Measurements from ENCODE around the gene HNRNPA1. TPM values are rescaled to one million over a fixed set of nuclear protein-coding genes. Genes with fewer than 3 reads are reported as not detected.

HNRNPA1 gene
- total RNA-seq, 1 experiment from 2014 or later = 3,193 TPM

GRCh38 chr12:54333420-54334034 lies 53.0 kb downstream of the HNRNPA1 start:
- H3K56ac ChIP-seq (ENCODE audit: insufficient read length, low read depth, low read length) = no peak overlapping the region
- TF ChIP-seq CTCF (conservative IDR thresholded peaks at IDR 0.05) = no peak
- no peak overlapping the region for H3K9ac ChIP-seq (ENCODE audit: extremely low read depth, insufficient read length, low read length)
- no peak overlapping the region for H3K27ac ChIP-seq (ENCODE audit: insufficient read length, low read depth, low read length)
- WGBS (ENCODE audit: extremely low coverage, insufficient read length, low lambda C conversion rate) = no CpG with 5 or more reads among the region's 4 CpGs
- H3K79me1 ChIP-seq (ENCODE audit: insufficient read depth, low read depth, low read length, poor library complexity, severe bottlenecking) = no peaks in the 10 kb centered on the region
- H3K79me2 ChIP-seq (ENCODE audit: insufficient read depth, low read length) = no peaks in the 10 kb centered on the region; the same call in 1 of the 2 replicates
- no peaks in the 10 kb centered on the region; the same call in 1 of the 2 replicates for H3K27me3 ChIP-seq (ENCODE audit: insufficient read depth, low read length)
- H3K4ac ChIP-seq (ENCODE audit: low read depth, low read length) = no peak overlapping the region
- H3K4me1 Mint-ChIP-seq = peaks cover 18 to 21% of the 10 kb centered on the region in 2 experiments
- H3K36me3 Mint-ChIP-seq (ENCODE audit: insufficient read depth in 1 of 3, low read depth in 3 of 3) = peaks cover 0 to 2% (median 0%) of the 10 kb centered on the region in 3 experiments; a peak in 2 of 7 replicates
- no peak overlapping the region for H4K5ac ChIP-seq (ENCODE audit: insufficient read length, low read depth, low read length)
- no peak overlapping the region for H3K27ac Mint-ChIP-seq
- no peak overlapping the region for H2BK15ac ChIP-seq (ENCODE audit: low read depth, low read length)
- no peak overlapping the region for H3K18ac ChIP-seq (ENCODE audit: insufficient read length, low read depth, low read length)
- H4K91ac ChIP-seq (ENCODE audit: insufficient read length, low read depth, low read length) = no peak overlapping the region
- no peak overlapping the region for H3K23ac ChIP-seq (ENCODE audit: insufficient read length, low read depth, low read length)
- H4K20me1 ChIP-seq (ENCODE audit: control insufficient read depth, insufficient read depth, insufficient read length) = no peaks in the 10 kb centered on the region
- H3K27me3 Mint-ChIP-seq (ENCODE audit: low read depth) = no peaks in the 10 kb centered on the region
- H3K14ac ChIP-seq (ENCODE audit: insufficient read depth, low read length) = no peak overlapping the region
- no peak overlapping the region for H2BK120ac ChIP-seq (ENCODE audit: low read depth, low read length, poor library complexity, severe bottlenecking)
- H2AK5ac ChIP-seq (ENCODE audit: insufficient read length, low read length) = no peak overlapping the region
- H2BK20ac ChIP-seq (ENCODE audit: low read depth, low read length, poor library complexity, severe bottlenecking) = no peak overlapping the region
- no peaks in the 10 kb centered on the region for H3K4me1 ChIP-seq (ENCODE audit: insufficient read depth, low read length)
- H3K23me2 ChIP-seq (ENCODE audit: insufficient read length, low read depth, low read length, poor library complexity, severe bottlenecking) = no peaks in the 10 kb centered on the region
- H3K4me2 ChIP-seq (ENCODE audit: insufficient read depth, insufficient read length, low read length) = no peak overlapping the region
- no peak overlapping the region for H4K8ac ChIP-seq (replicated peaks; ENCODE audit: insufficient read length, low read depth, low read length)
- no peak overlapping the region for H2BK5ac ChIP-seq (ENCODE audit: insufficient read length, low read length)
- no peak overlapping the region for H2AFZ ChIP-seq (ENCODE audit: low read length)
- H3K4me3 Mint-ChIP-seq = no peak overlapping the region
- no peaks in the 10 kb centered on the region for H3K9me3 Mint-ChIP-seq
- DNase-seq = no peak
- no peak overlapping the region for H2BK12ac ChIP-seq (ENCODE audit: insufficient read length, low read depth, low read length)
- H3K9me3 ChIP-seq (ENCODE audit: control insufficient read depth, low read depth, low read length) = no peaks in the 10 kb centered on the region
- no peak overlapping the region for H3T11ph ChIP-seq (ENCODE audit: low read length)

Other genes with a start within 250 kb of the HNRNPA1 start
- gene HOXC5, start 247.7 kb upstream of the HNRNPA1 start, total RNA-seq (2021) = not detected in 2 replicates
- gene HOXC4, start 226.9 kb upstream of the HNRNPA1 start, total RNA-seq (2021) = not detected in 2 replicates
- 21.7 and 23.0 TPM in 2 replicates for gene SMUG1, start 91.7 kb upstream of the HNRNPA1 start, total RNA-seq (2021)
- 204 and 206 TPM in 2 replicates for gene CBX5, start 604 bp upstream of the HNRNPA1 start, total RNA-seq (2021)
- gene NFE2, start 20.3 kb downstream of the HNRNPA1 start, total RNA-seq (2021) = 1.2 and 1.5 TPM in 2 replicates
- gene COPZ1, start 44.4 kb downstream of the HNRNPA1 start, total RNA-seq (2021) = 104 TPM in 2 replicates
- gene GPR84, start 83.8 kb downstream of the HNRNPA1 start, total RNA-seq (2021) = not detected in 2 replicates
- 5.7 and 6.2 TPM in 2 replicates for gene ZNF385A, start 104.0 kb downstream of the HNRNPA1 start, total RNA-seq (2021)
- 12.2 and 16.2 TPM in 2 replicates for gene ITGA5, start 138.5 kb downstream of the HNRNPA1 start, total RNA-seq (2021)
- 0.33 TPM in 1 of 2 replicates, not detected in the other for gene GTSF1, start 192.9 kb downstream of the HNRNPA1 start, total RNA-seq (2021)
- gene NCKAP1L, start 217.0 kb downstream of the HNRNPA1 start, total RNA-seq (2021) = not detected in 2 replicates

All from H9 (cell line).